ENCODE results near the gene PRKCG. TPM values are rescaled to one million over a fixed set of nuclear protein-coding genes. Genes with fewer than 3 reads are reported as not detected.

PRKCG gene
- total RNA-seq, 4 donors from 2014 or later: not detected

DNA sequence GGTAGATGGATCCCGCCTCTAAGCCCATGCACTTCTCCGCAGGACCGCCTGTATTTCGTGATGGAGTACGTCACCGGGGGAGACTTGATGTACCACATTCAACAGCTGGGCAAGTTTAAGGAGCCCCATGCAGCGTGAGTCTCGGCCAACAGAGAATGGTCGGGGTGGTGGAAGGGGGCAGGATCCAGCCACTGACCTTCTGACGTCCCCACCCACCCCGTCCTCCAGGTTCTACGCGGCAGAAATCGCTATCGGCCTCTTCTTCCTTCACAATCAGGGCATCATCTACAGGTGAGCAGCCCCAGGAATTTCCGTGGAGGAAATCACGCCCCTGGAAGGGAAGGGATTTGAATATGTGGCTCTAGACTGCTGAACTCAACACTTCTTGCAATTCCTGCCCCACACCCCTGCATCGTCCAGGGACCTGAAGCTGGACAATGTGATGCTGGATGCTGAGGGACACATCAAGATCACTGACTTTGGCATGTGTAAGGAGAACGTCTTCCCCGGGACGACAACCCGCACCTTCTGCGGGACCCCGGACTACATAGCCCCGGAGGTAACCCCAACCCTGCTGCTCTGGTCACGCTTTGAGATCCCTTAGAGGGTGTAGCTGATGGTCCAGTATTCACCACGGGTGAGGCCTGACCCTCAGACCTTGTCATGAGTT is 18.3 kb downstream of the PRKCG start:
- H3K4me3 ChIP-seq: no peak overlapping the region
- intact Hi-C loops (cut with DNase I): loop anchor here (5.0 kb wide), 1 partner anchor 127 kb away; no protein-coding TSS in a partner anchor
- no peaks in the 10 kb centered on the region for H3K4me1 ChIP-seq
- no peak for DNase-seq
- H3K27ac ChIP-seq: no peak overlapping the region
- H3K36me3 ChIP-seq: no peaks in the 10 kb centered on the region
- WGBS, 2 donors: 87 to 95% methylated on average over 17 to 18 of the region's 27 CpGs
- H3K9me3 ChIP-seq: no peaks in the 10 kb centered on the region
- H3K27me3 ChIP-seq: peaks cover 0 to 73% (median 0%) of the 10 kb centered on the region in 4 donors
- TF ChIP-seq, protein P1, sequence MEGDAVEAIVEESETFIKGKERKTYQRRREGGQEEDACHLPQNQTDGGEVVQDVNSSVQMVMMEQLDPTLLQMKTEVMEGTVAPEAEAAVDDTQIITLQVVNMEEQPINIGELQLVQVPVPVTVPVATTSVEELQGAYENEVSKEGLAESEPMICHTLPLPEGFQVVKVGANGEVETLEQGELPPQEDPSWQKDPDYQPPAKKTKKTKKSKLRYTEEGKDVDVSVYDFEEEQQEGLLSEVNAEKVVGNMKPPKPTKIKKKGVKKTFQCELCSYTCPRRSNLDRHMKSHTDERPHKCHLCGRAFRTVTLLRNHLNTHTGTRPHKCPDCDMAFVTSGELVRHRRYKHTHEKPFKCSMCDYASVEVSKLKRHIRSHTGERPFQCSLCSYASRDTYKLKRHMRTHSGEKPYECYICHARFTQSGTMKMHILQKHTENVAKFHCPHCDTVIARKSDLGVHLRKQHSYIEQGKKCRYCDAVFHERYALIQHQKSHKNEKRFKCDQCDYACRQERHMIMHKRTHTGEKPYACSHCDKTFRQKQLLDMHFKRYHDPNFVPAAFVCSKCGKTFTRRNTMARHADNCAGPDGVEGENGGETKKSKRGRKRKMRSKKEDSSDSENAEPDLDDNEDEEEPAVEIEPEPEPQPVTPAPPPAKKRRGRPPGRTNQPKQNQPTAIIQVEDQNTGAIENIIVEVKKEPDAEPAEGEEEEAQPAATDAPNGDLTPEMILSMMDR (IDR thresholded peaks at IDR 0.05): no peak
- TF ChIP-seq POLR2A (IDR thresholded peaks at IDR 0.05): no peak

DNA sequence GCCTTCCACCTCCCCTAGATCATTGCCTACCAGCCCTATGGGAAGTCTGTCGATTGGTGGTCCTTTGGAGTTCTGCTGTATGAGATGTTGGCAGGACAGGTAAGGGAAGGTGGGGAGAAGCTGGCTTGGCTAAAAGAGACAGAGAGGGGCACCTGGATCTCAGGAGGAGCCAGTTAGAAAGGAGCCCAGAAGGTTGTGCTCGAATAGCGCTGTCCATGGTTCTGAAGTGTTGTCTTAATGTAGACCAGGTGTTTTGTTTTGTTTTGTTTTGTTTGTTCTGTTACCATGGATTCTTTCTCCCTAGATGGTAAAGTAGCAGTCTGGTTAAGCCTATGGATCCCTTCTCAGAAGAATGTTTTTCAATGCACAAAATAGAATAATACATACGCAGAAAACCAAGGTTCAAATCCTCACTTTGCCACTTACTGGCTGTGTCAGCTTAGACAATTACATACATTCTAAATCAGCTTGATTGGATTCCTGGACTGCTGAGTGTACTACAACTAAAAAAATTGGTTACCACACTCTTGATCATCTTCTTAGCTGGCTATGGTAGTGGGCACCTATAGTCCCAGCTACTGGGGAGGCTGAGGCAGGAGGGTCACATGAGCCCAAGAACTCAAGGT is 21.2 kb downstream of the PRKCG start:
- TF ChIP-seq, protein P1 (IDR thresholded peaks at IDR 0.05): no peak
- no peak for TF ChIP-seq POLR2A (IDR thresholded peaks at IDR 0.05)

DNA sequence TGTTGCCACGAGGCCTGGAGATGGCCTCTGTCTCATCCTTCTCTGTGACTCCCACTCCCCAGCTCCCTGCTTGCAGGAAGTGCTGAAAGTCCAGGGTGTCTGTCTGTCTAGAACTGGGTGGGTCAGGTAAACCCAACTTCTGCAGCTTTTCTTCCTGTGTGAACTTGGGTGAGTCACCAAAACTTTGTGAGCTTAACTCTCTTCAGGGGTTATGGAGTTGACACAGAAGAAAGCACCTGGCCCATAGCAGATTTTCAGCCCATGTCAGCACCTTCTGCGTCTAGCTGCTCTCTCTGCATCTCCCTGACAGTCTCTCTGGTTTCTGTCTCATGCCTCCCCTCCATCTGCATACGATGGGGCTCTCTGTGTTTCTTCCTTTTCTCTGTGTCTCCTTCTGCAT is 22.9 kb downstream of the PRKCG start:
- H3K4me3 ChIP-seq: no peak overlapping the region
- TF ChIP-seq, protein P1 (IDR thresholded peaks at IDR 0.05): no peak
- TF ChIP-seq POLR2A (IDR thresholded peaks at IDR 0.05): no peak
- peaks cover 4 to 34% (median 9%) of the 10 kb centered on the region in 3 donors for H3K4me1 ChIP-seq
- H3K9me3 ChIP-seq: no peaks in the 10 kb centered on the region
- 29 to 30% methylated on average over 3 of the region's 3 CpGs for WGBS, 2 donors
- DNase-seq: no peak
- no peak overlapping the region for H3K27ac ChIP-seq
- no peaks in the 10 kb centered on the region for H3K36me3 ChIP-seq
- H3K27me3 ChIP-seq: peaks cover 8 to 76% (median 26%) of the 10 kb centered on the region in 4 donors
- intact Hi-C loops (cut with DNase I): loop anchor here (5.0 kb wide), 1 partner anchor 122 kb away; no protein-coding TSS in a partner anchor

More for the DNA sequence above, 21.2 kb downstream of the PRKCG start:
- H3K4me1 ChIP-seq: peaks cover 0 to 18% (median 6%) of the 10 kb centered on the region in 3 donors
- H3K36me3 ChIP-seq: no peaks in the 10 kb centered on the region
- 29 to 38% methylated on average over 4 of the region's 4 CpGs for whole genome bisulfite sequencing, 2 donors
- H3K4me3 ChIP-seq: no peak overlapping the region
- H3K9me3 ChIP-seq: no peaks in the 10 kb centered on the region
- no peak for DNase-seq
- H3K27ac ChIP-seq: no peak overlapping the region
- intact Hi-C loops (cut with DNase I): loop anchor here (5.0 kb wide), 1 partner anchor 124 kb away; no protein-coding TSS in a partner anchor
- H3K27me3 ChIP-seq: peaks cover 4 to 72% (median 15%) of the 10 kb centered on the region in 4 donors

DNA sequence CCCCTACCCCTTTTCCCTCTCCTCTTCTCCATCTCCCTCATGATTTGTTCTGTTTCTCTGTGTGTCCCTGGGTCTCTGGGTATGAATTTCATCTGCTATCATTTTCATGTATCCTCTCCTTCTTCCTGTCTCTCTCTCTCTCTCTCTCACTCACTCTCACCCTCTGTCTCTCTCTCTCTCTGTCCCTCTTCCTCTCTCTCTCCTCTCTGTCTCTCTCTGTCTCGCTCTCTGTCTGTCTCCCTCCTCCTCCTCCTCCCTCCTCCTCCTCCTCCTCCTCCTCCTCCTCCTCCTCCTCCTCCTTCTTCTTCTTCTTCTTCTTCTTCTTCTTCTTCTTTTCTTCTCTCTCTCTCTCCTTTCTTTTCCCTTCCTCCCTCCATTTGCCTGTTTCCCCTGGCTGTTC is 23.8 kb downstream of the PRKCG start:
- H3K27ac ChIP-seq: no peak overlapping the region
- no peak overlapping the region for H3K4me3 ChIP-seq
- TF ChIP-seq, protein P1 (IDR thresholded peaks at IDR 0.05): no peak
- TF ChIP-seq POLR2A (IDR thresholded peaks at IDR 0.05): no peak
- no peaks in the 10 kb centered on the region for H3K9me3 ChIP-seq
- 45 to 71% methylated on average over 1 of the region's 1 CpG for WGBS, 2 donors
- H3K4me1 ChIP-seq: peaks cover 4 to 34% (median 9%) of the 10 kb centered on the region in 3 donors
- H3K27me3 ChIP-seq: peaks cover 14 to 76% (median 31%) of the 10 kb centered on the region in 4 donors
- DNase-seq: no peak
- H3K36me3 ChIP-seq: no peaks in the 10 kb centered on the region
- intact Hi-C loops (cut with DNase I): no loop called here

Measured in esophagus squamous epithelium (tissue), 5 donors.